C1 segment of cervical spinal cord (tissue), 14 donors: Measurements from ENCODE around the gene C1orf21.
A peak's percentile ranks its signal among the peaks of the same experiment; 100 is the strongest.
"Not testable (repeated sequence)": the region's sequence is repeated elsewhere in the genome, so short reads cannot be mapped to it uniquely, and the experiment has no call there.

ENCODE experiments used
- DNase-seq, 14 donors: peaks; one replicate each; lab custom pipeline; 2025; lab: John Stamatoyannopoulos, UW

C1orf21 gene

DNA sequence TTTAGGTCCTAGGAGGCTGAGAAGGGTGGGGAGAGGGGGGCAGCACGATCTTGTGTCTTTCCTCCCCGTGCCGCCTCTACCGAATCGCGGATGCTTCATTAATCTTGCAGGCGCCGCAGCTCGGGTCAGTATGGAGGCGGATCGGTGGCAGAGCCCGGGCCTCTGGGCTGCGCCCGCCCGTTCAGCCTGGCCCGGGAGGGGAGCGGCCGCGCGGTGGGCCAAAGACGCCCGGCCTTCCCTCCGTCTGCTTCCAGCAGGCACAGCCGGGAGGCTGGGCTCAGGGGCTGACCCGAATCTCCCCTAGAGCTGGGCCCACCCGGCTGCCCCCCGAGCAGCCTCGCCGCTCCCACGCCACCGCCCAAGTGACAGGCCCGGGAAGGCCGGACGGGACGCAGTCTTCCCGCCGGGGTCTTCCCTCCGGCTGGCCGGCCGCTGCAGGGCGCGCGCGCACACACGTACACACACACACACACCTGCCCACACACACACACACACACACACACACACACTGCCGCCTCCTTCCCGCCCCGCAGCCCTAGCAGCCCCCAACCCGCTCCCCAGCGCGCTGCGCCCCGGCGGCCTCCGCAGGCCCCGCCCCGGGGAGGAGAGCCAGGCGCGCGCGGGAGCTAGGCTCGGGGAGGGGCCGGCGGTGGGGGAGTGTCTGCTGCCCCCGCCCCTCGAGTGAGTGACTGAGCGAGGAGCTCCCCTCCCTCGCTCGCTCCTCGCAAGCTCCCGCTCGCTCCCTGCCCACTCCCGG is at the start of gene C1orf21:
C1orf21 (plus strand) TSS at position 718 of the 757 bp plus-strand sequence. CDS start 90,481 bp downstream, outside the sequence.
- DNase-seq = peak; percentile 17 to 88 (median 66)

DNA sequence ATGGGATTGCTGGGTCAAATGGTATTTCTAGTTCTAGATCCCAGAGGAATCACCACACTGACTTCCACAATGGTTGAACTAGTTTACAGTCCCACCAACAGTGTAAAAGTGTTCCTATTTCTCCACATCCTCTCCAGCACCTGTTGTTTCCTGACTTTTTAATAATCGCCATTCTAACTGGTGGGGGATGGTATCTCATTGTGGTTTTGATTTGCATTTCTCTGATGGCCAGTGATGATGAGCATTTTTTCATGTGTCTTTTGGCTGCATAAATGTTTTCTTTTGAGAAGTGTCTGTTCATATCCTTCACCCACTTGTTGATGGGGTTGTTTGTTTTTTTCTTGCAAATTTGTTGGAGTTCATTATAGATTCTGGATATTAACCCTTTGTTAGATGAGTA is 49.0 kb upstream of the C1orf21 start:
- not testable (repeated sequence) for DNase-seq

DNA sequence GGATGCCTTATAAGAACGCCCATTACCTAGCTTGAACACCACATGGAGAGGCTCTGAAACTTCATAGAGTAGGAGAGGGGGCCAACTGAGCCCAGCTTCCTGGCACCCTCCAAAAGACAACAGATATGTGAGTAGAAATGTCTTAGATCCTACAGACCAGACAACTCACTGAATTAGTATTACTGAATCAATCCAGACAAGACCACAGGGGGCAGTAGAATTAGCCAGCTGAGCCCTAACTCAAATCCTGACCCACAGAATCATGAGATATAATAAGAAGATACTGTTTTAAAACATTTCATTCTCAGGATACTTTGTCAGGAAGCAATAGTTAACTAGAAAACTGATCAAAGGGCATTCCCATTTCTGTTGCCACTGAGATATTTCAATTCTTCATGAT is 45.8 kb upstream of the C1orf21 start:
- DNase-seq = no peak

- no peak for DNase-seq
Measured at GRCh38 chr1:184350573-184350972, 36.3 kb upstream of the C1orf21 start.

- no peak for DNase-seq
Measured at GRCh38 chr1:184351416-184351975, 35.3 kb upstream of the C1orf21 start.

GRCh38 chr1:184352776-184353175 is 34.1 kb upstream of the C1orf21 start:
- no peak for DNase-seq

GRCh38 chr1:184354719-184355118 is 32.1 kb upstream of the C1orf21 start:
- DNase-seq = no peak

GRCh38 chr1:184356891-184357290 is 29.9 kb upstream of the C1orf21 start:
- no peak for DNase-seq

DNA sequence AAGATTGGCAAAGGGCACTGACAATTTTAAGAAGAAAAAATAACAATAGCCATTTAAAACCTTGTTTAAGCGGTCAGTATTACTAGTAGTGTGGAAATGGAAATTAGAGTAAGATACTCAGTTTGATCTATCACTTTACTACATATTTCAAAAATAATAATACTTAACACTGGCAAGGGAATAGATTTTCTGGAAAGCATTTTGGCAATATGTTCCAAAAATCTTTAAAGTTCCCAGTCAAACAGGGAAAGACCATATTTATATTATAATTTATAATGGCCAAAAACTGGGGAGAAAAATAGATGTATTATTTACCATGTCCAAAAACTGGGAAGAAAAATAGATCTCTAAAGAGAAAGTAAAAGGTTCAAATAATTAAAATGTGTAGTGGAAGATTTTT is 28.6 kb upstream of the C1orf21 start:
- DNase-seq = no peak

DNA sequence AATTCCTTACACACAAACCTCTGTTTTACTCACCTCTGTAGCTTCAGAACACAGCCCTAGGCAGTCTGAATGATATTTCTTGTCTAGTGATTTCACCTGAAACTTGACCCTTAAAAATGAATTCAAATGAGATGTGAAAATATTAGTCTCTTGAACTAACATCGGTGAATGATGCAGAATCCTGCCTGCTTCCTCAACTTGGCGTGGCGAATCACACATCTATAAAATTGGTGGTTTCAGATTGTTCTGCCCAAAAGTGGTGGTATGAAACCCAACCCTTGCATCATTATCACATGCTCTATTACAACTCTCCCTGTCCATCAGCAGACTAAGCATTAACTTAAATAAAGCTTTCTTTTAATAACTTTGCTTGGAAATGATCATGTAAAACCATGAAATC is 26.9 kb upstream of the C1orf21 start:
- DNase-seq = no peak

DNA sequence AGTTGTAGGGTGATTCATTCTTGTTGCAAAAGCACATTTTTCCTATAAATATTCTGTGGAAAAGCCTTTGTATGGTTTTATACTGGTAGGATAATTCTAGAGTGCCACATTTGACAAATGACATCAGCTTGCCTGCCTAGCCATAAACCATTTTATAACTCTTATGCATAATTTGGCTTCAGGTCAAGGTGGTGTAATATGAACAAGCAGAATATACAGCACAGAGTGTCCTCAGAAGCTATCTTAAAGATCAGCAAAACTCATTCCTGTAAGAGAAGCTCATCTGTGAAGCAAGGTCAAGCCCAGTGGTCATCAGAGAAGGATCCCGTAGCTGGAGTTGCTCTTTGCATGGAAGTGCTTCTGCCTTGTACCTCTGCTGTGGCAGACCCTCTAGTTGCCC is 24.0 kb upstream of the C1orf21 start:
- no peak for DNase-seq

GRCh38 chr1:184365699-184366098 is 21.1 kb upstream of the C1orf21 start:
- no peak for DNase-seq

DNA sequence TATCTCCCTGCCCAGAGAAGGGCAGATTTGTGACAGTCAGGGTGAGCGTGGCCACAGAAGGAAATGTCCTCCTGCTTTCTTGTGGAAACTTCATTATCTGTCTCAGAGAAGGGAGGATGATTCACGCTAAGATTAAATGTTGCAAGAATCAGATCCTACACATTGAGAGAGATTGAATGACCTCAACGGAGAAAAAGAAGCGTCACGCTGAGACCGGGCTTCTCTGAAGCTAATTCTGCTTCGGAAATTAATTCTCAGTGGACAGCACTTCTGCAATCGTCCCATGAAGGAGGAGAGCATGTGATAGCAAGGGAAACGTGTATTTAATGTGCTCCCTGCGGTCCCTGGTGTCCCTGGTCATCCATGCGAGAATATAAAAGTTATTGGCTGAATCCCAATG is 19.8 kb upstream of the C1orf21 start:
- no peak for DNase-seq

GRCh38 chr1:184367427-184368038 is 19.3 kb upstream of the C1orf21 start:
- no peak for DNase-seq

DNA sequence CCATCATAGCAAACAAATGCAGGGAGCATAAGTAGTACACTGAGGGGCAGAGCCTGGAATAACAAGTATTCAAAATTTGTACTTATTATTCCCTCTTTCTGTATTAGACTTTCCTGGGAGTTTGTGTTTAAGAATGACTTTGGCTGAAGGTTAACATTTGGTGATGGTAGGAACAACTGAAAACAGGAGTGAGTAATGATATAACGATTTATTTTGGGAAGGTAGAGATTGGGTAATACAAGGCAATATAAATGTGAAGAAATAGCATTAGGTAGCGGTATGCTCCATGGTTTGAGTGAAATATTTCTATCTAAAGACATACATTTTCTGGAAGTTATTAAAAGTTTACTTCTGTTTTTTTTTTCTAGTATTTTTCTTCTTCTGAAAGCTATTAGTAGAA is 18.5 kb upstream of the C1orf21 start:
- no peak for DNase-seq

GRCh38 chr1:184370850-184371249 is 16.0 kb upstream of the C1orf21 start:
- DNase-seq = no peak

GRCh38 chr1:184373155-184373554 is 13.7 kb upstream of the C1orf21 start:
- DNase-seq = no peak

GRCh38 chr1:184376369-184376768 is 10.5 kb upstream of the C1orf21 start:
- no peak for DNase-seq

GRCh38 chr1:184379111-184379752 is 7.6 kb upstream of the C1orf21 start:
- DNase-seq = no peak

DNA sequence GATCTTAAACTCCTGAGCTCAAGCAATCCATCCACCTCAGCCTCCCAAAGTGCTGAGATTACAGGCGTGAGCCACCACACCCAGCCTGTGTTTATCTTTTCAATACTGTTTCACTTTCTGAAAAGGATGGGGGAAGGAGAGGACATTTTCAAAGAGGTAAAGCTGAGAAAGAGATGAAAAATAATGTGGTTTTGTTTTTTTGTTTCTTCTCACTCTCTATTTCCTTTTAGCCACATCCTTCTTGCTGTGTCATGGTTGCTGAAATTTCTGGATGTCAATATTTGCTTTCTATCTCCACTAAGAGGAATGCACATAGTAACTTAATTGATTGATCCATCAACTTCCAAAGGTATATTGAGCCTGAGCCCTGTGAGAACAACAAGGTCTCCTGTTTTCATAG is 6.4 kb upstream of the C1orf21 start:
- DNase-seq = no peak

GRCh38 chr1:184383772-184384323 is 3.0 kb upstream of the C1orf21 start:
- DNase-seq = no peak

DNA sequence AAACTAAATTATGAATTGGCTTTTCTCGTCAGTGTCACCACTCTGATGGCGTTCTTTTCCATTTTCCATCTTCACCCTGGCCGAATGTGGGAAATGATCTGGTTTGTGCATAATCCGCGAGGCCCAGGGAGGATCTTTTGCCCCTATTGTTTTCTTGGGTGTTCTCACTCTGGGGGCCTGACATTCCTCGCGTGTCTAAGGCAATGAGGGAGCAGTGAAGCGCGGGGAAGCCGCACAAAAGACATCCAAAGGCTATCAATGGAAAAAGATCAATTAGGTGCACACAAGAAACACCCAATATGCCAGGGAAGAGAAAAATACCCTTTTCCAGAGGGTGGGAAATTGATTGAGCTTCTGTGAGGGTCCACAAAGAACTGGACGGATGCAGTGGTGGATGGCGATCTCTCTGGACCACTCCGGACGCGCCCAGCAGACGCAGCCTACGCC is 941 bp upstream of the C1orf21 start:
- peak in 1 of 14 donors; percentile 62 for DNase-seq
